ENCODE results near the gene UFSP2. TPM values are rescaled to one million over a fixed set of nuclear protein-coding genes. Genes with fewer than 3 reads are reported as not detected.

UFSP2 gene
- total RNA-seq, 1 donor: 43.4 TPM

GRCh38 chr4:185457136-185457535, 31.4 kb upstream of the UFSP2 start:
- no peaks in the 10 kb centered on the region for H3K27me3 ChIP-seq (ENCODE audit: insufficient read depth, low read length)
- no peaks in the 10 kb centered on the region for H3K36me3 ChIP-seq (ENCODE audit: insufficient read depth, low read length)
- H2AFZ ChIP-seq (ENCODE audit: low read length): no peak overlapping the region
- no peak overlapping the region for H3K27ac ChIP-seq (ENCODE audit: low read depth, low read length)
- DNase-seq (ENCODE audit: insufficient read length, low spot score, missing footprints): no peak
- H3K4me1 ChIP-seq (ENCODE audit: insufficient read depth, low read length): no peaks in the 10 kb centered on the region
- no peak for TF ChIP-seq CTCF (IDR thresholded peaks at IDR 0.05; ENCODE audit: extremely low read depth, low read depth, low read length)
- no peak overlapping the region for H3K4me2 ChIP-seq (ENCODE audit: insufficient read depth, low read length)
- H3K9me3 ChIP-seq (ENCODE audit: low read depth, low read length): no peaks in the 10 kb centered on the region
- H3K79me2 ChIP-seq (ENCODE audit: insufficient read depth, low read length): no peaks in the 10 kb centered on the region
- no peaks in the 10 kb centered on the region for H4K20me1 ChIP-seq (ENCODE audit: insufficient read depth, low read length)
- no peak overlapping the region for H3K4me3 ChIP-seq (ENCODE audit: insufficient read depth, low read length)

- no peak overlapping the region for H3K27ac ChIP-seq (ENCODE audit: low read depth, low read length)
- H3K36me3 ChIP-seq (ENCODE audit: insufficient read depth, low read length): no peaks in the 10 kb centered on the region
- H4K20me1 ChIP-seq (ENCODE audit: insufficient read depth, low read length): no peaks in the 10 kb centered on the region
- H3K4me2 ChIP-seq (ENCODE audit: insufficient read depth, low read length): no peak overlapping the region
- H3K27me3 ChIP-seq (ENCODE audit: insufficient read depth, low read length): no peaks in the 10 kb centered on the region
- H2AFZ ChIP-seq (ENCODE audit: low read length): no peak overlapping the region
- H3K79me2 ChIP-seq (ENCODE audit: insufficient read depth, low read length): no peaks in the 10 kb centered on the region
- H3K4me1 ChIP-seq (ENCODE audit: insufficient read depth, low read length): no peaks in the 10 kb centered on the region
- TF ChIP-seq CTCF (IDR thresholded peaks at IDR 0.05; ENCODE audit: extremely low read depth, low read depth, low read length): no peak
- DNase-seq (ENCODE audit: insufficient read length, low spot score, missing footprints): no peak
- no peaks in the 10 kb centered on the region for H3K9me3 ChIP-seq (ENCODE audit: low read depth, low read length)
- H3K4me3 ChIP-seq (ENCODE audit: insufficient read depth, low read length): no peak overlapping the region
Measured at GRCh38 chr4:185456131-185456530, 30.4 kb upstream of the UFSP2 start.

GRCh38 chr4:185445209-185445608, 19.4 kb upstream of the UFSP2 start:
- no peaks in the 10 kb centered on the region for H3K79me2 ChIP-seq (ENCODE audit: insufficient read depth, low read length)
- H3K4me1 ChIP-seq (ENCODE audit: insufficient read depth, low read length): no peaks in the 10 kb centered on the region
- H3K4me3 ChIP-seq (ENCODE audit: insufficient read depth, low read length): no peak overlapping the region
- no peak for DNase-seq (ENCODE audit: insufficient read length, low spot score, missing footprints)
- H3K27me3 ChIP-seq (ENCODE audit: insufficient read depth, low read length): no peaks in the 10 kb centered on the region
- H2AFZ ChIP-seq (ENCODE audit: low read length): no peak overlapping the region
- no peak for TF ChIP-seq CTCF (IDR thresholded peaks at IDR 0.05; ENCODE audit: extremely low read depth, low read depth, low read length)
- H3K9me3 ChIP-seq (ENCODE audit: low read depth, low read length): no peaks in the 10 kb centered on the region
- no peaks in the 10 kb centered on the region for H4K20me1 ChIP-seq (ENCODE audit: insufficient read depth, low read length)
- no peak overlapping the region for H3K4me2 ChIP-seq (ENCODE audit: insufficient read depth, low read length)
- H3K27ac ChIP-seq (ENCODE audit: low read depth, low read length): no peak overlapping the region
- H3K36me3 ChIP-seq (ENCODE audit: insufficient read depth, low read length): no peaks in the 10 kb centered on the region

GRCh38 chr4:185441479-185441878, 15.7 kb upstream of the UFSP2 start:
- Histone ChIP-seq H3K4me1 (ENCODE audit: insufficient read depth, low read length) (no peaks in the 10 kb centered on the region), H4K20me1 (ENCODE audit: insufficient read depth, low read length) (no peaks in the 10 kb centered on the region), H3K4me3 (ENCODE audit: insufficient read depth, low read length) (no peak overlapping the region), H3K27me3 (ENCODE audit: insufficient read depth, low read length) (no peaks in the 10 kb centered on the region), H3K27ac (ENCODE audit: low read depth, low read length) (no peak overlapping the region), H3K36me3 (ENCODE audit: insufficient read depth, low read length) (no peaks in the 10 kb centered on the region), H3K4me2 (ENCODE audit: insufficient read depth, low read length) (no peak overlapping the region), H2AFZ (ENCODE audit: low read length) (no peak overlapping the region), H3K9me3 (ENCODE audit: low read depth, low read length) (no peaks in the 10 kb centered on the region), H3K79me2 (ENCODE audit: insufficient read depth, low read length) (no peaks in the 10 kb centered on the region)
- no peak for DNase-seq (ENCODE audit: insufficient read length, low spot score, missing footprints)
- TF ChIP-seq CTCF (IDR thresholded peaks at IDR 0.05; ENCODE audit: extremely low read depth, low read depth, low read length): no peak

Measured in osteoblast (primary cell).